Measurements from ENCODE around the gene SF3A1. TPM values are rescaled to one million over a fixed set of nuclear protein-coding genes. Genes with fewer than 3 reads are reported as not detected.

SF3A1 gene
- total and polyA plus RNA-seq, 2 donors (not counting 1 experiment from before 2014, with no cell fraction given): 17.0 to 22.9 TPM

DNA sequence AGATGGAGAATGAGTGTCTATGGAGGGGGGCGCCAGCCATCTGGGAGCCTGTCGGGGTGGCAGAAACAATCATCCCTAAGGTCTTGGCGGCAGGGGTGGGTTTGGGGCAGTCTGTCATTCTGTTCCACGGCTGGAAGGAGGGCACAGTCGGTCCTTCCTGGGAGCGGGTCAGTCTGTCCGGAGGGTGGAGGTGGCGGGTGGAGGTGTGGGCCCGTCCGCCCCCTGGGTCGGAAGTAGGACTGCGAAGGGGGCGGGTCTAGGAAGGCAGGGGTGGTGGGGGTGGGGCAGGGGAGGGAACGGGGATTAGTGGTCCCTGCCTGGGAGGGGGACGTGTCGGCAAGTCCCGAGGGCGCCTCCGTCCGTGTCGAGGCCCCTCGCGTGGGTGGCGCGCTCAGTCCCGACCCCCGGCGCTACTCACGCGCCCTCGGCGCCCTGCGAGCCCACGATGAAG, 30.4 kb downstream of the SF3A1 start:
- Histone ChIP-seq H4K20me1 (ENCODE audit: control insufficient read depth, extremely low read depth, insufficient read depth, low read length) (peaks cover 2% of the 10 kb centered on the region), H3K27me3 (ENCODE audit: control insufficient read depth, insufficient read depth, low read length) (no peaks in the 10 kb centered on the region), H3K9ac (ENCODE audit: insufficient read depth, low read length) (peak overlapping the region; percentile 82), H3K4me3 (replicated peaks in 1 of 4; ENCODE audit: control extremely low read depth in 1 of 4, insufficient read depth in 1 of 4, low read depth in 3 of 4, low read length in 4 of 4) (peak overlapping the region; percentile 65 to 79 (median 74)), H3K4me1 (ENCODE audit: control insufficient read depth, extremely low read depth, insufficient read depth, low read length) (peaks cover 12% of the 10 kb centered on the region), H2AFZ (ENCODE audit: low read length) (peak overlapping the region; percentile 57), H3K27ac (ENCODE audit: insufficient read depth, low read length) (peak overlapping the region; percentile 67), H3K79me2 (ENCODE audit: control insufficient read depth, insufficient read depth, low read length) (peaks cover 10% of the 10 kb centered on the region), H3K9me3 (ENCODE audit: control insufficient read depth, insufficient read depth, low read depth, low read length) (no peaks in the 10 kb centered on the region), H3K4me2 (ENCODE audit: extremely low read depth, insufficient read depth, low read length) (peak overlapping the region; percentile 89), H3K36me3 (ENCODE audit: control insufficient read depth, insufficient read depth, low read length) (peaks cover 1% of the 10 kb centered on the region)
- DNase-seq (ENCODE audit: low read depth in 2 of 2): no peak
- no peak for TF ChIP-seq EZH2 (IDR thresholded peaks at IDR 0.05; ENCODE audit: low read length, missing control alignments)
- TF ChIP-seq, protein P1, sequence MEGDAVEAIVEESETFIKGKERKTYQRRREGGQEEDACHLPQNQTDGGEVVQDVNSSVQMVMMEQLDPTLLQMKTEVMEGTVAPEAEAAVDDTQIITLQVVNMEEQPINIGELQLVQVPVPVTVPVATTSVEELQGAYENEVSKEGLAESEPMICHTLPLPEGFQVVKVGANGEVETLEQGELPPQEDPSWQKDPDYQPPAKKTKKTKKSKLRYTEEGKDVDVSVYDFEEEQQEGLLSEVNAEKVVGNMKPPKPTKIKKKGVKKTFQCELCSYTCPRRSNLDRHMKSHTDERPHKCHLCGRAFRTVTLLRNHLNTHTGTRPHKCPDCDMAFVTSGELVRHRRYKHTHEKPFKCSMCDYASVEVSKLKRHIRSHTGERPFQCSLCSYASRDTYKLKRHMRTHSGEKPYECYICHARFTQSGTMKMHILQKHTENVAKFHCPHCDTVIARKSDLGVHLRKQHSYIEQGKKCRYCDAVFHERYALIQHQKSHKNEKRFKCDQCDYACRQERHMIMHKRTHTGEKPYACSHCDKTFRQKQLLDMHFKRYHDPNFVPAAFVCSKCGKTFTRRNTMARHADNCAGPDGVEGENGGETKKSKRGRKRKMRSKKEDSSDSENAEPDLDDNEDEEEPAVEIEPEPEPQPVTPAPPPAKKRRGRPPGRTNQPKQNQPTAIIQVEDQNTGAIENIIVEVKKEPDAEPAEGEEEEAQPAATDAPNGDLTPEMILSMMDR (conservative IDR thresholded peaks at IDR 0.05 in 1 of 2, IDR thresholded peaks at IDR 0.05 in 1 of 2; ENCODE audit: low read depth in 1 of 2, low read length in 2 of 2): no peak

DNA sequence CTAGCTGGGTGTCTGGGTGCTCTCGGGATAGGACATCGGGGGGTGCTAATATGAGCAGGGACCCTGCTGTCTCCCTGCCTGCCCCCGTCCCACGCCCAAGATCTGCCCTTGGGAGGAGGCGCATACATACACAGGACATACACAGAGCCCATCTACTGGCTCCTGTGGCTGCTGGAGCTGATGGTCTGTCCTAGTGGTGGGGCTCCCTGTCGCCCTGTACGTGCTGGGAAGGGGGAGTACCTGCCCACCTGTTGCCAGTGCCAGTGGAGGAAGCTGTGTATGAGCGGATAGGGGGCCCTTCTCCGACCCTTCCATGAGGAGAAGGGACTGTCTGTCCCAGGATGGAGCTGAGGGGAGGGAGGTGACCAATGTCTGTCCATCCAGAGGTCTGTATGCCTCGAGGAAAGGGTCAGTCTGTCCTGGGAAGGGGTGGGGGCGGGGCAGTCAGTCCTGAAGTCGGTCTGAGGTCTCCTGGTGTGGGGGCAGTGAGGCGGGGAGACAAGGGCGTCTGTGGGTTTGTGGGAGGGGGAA, 30.9 kb downstream of the SF3A1 start:
- peak overlapping the region; percentile 65 to 79 (median 74) for H3K4me3 ChIP-seq (replicated peaks in 1 of 4; ENCODE audit: control extremely low read depth in 1 of 4, insufficient read depth in 1 of 4, low read depth in 3 of 4, low read length in 4 of 4)
- H2AFZ ChIP-seq (ENCODE audit: low read length): no peak overlapping the region
- DNase-seq (ENCODE audit: low read depth in 2 of 2): no peak
- peaks cover 2% of the 10 kb centered on the region for H4K20me1 ChIP-seq (ENCODE audit: control insufficient read depth, extremely low read depth, insufficient read depth, low read length)
- peaks cover under 1% of the 10 kb centered on the region for H3K36me3 ChIP-seq (ENCODE audit: control insufficient read depth, insufficient read depth, low read length)
- H3K9ac ChIP-seq (ENCODE audit: insufficient read depth, low read length): peak overlapping the region; percentile 66
- TF ChIP-seq EZH2 (IDR thresholded peaks at IDR 0.05; ENCODE audit: low read length, missing control alignments): no peak
- TF ChIP-seq, protein P1 (conservative IDR thresholded peaks at IDR 0.05 in 1 of 2, IDR thresholded peaks at IDR 0.05 in 1 of 2; ENCODE audit: low read depth in 1 of 2, low read length in 2 of 2): no peak
- peak overlapping the region; percentile 67 for H3K27ac ChIP-seq (ENCODE audit: insufficient read depth, low read length)
- peaks cover 10% of the 10 kb centered on the region for H3K79me2 ChIP-seq (ENCODE audit: control insufficient read depth, insufficient read depth, low read length)
- peak overlapping the region; percentile 89 for H3K4me2 ChIP-seq (ENCODE audit: extremely low read depth, insufficient read depth, low read length)
- H3K27me3 ChIP-seq (ENCODE audit: control insufficient read depth, insufficient read depth, low read length): no peaks in the 10 kb centered on the region
- peaks cover 12% of the 10 kb centered on the region for H3K4me1 ChIP-seq (ENCODE audit: control insufficient read depth, extremely low read depth, insufficient read depth, low read length)
- H3K9me3 ChIP-seq (ENCODE audit: control insufficient read depth, insufficient read depth, low read depth, low read length): no peaks in the 10 kb centered on the region

DNA sequence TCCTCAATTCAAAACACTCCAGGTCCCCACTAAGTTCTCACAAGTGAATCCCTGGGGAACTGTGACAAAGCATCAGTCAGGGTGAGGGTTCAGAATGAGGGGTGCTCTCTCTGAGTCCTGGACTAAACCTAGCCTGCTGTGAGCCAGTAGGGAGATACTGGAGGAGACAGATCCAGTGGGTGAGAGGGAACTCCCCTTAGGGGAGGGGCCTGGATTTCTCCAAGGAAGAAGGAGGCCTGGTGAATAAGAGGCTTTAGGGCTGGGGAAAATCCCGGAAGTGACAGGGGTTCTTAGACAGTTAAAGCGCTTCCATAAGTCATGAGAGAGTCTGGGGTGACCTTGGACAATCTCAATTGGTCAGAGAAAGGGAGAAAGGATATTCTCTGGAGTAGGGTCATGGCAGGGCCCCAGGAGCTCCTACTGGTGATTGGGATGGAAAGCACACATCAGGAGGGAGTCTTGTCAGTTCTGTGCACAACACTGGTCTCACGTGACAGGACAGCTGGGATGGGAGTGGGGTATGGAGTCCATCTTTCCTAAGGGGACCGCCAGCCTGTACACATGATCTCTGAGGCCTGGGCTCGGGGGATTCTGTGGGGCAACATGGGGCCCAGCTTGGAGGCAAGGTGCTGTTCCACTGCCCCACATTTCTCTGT, 31.5 kb downstream of the SF3A1 start:
- no peak overlapping the region for H2AFZ ChIP-seq (ENCODE audit: low read length)
- peak overlapping the region; percentile 65 to 79 (median 74) for H3K4me3 ChIP-seq (replicated peaks in 1 of 4; ENCODE audit: control extremely low read depth in 1 of 4, insufficient read depth in 1 of 4, low read depth in 3 of 4, low read length in 4 of 4)
- H3K79me2 ChIP-seq (ENCODE audit: control insufficient read depth, insufficient read depth, low read length): peaks cover 10% of the 10 kb centered on the region
- no peaks in the 10 kb centered on the region for H3K27me3 ChIP-seq (ENCODE audit: control insufficient read depth, insufficient read depth, low read length)
- H3K4me1 ChIP-seq (ENCODE audit: control insufficient read depth, extremely low read depth, insufficient read depth, low read length): peaks cover 12% of the 10 kb centered on the region
- peak; percentile 74 to 88 for DNase-seq (ENCODE audit: low read depth in 2 of 2)
- TF ChIP-seq, protein P1 (conservative IDR thresholded peaks at IDR 0.05 in 1 of 2, IDR thresholded peaks at IDR 0.05 in 1 of 2; ENCODE audit: low read depth in 1 of 2, low read length in 2 of 2): no peak
- no peak for TF ChIP-seq EZH2 (IDR thresholded peaks at IDR 0.05; ENCODE audit: low read length, missing control alignments)
- H3K9me3 ChIP-seq (ENCODE audit: control insufficient read depth, insufficient read depth, low read depth, low read length): no peaks in the 10 kb centered on the region
- H3K27ac ChIP-seq (ENCODE audit: insufficient read depth, low read length): peak overlapping the region; percentile 67
- no peak overlapping the region for H3K9ac ChIP-seq (ENCODE audit: insufficient read depth, low read length)
- peaks cover 2% of the 10 kb centered on the region for H4K20me1 ChIP-seq (ENCODE audit: control insufficient read depth, extremely low read depth, insufficient read depth, low read length)
- no peaks in the 10 kb centered on the region for H3K36me3 ChIP-seq (ENCODE audit: control insufficient read depth, insufficient read depth, low read length)
- H3K4me2 ChIP-seq (ENCODE audit: extremely low read depth, insufficient read depth, low read length): peak overlapping the region; percentile 89

Data from fibroblast of lung (primary cell).